NCI-H446 treated with DMSO at 0.1 percent for 48 hours (cell line): ENCODE data around the gene VPS35.
"Not testable (repeated sequence)": the region's sequence is repeated elsewhere in the genome, so short reads cannot be mapped to it uniquely, and the experiment has no call there.

Experiments used
- DNase-seq: peaks from one replicate; lab custom pipeline; 2025; lab: John Stamatoyannopoulos, UW

The VPS35 gene

DNA sequence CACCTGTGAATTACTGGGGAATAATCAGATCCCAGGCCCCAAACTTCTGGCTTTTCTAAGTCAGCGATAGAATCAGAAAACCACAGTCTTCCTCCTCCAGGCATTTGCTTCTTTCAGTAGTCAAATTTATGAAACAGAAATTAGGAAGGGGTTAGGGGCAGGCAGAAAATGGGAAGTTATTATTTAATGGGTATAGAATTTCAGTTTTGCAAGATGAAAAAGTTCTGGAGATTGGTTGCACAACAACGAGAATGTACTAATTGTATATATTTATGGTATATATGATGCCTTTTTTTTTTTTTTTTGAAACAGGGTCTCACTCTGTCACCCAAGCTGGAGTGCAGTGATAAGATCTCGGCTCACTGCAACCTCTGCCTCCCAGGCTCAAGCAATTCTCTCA is 23.9 kb upstream of the VPS35 start:
- no peak for DNase-seq

DNA sequence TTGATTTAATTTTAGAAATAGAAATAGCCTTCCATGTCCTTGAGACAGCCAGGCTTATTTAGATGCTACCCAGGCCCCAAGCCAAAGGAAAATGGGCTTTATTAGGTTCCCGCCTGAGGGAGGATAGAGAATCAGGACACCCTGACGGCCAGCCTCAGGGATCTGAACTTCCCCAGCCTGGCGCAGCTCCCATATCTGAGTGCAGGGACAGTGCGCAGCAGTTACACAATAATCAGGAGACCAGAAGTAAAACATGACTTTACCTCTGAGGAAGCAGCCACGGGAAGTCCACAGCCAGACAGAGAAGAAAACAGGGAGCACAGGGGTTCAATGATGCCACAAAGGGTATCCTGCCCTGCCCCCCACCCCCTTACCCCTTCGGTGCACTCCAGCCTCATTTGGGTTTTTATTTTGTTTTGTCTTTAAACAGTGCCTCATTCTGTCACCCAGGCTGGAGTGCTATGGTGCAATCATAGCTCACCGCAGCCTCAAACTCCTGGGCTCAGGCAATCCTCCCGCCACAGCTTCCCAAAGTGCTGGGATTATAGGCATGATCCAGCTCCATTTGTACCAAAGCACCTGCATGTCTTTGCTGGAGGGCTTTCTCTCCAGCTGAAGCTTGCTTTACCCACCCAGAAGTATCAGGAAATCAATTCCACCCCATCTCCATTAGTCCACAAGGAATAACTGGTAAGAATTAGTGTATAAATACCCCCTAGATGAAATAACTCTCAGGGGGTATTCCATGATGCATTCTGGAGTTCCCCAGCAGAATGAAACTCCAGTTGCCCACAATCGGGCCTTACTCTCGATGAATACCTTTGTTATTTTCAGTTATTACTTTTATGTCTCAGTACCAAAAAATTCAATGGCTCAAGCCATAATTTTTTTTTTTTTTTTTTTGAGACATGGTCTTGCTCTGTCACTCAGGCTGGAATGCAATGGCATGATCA is 22.4 kb upstream of the VPS35 start:
- no peak for DNase-seq

DNA sequence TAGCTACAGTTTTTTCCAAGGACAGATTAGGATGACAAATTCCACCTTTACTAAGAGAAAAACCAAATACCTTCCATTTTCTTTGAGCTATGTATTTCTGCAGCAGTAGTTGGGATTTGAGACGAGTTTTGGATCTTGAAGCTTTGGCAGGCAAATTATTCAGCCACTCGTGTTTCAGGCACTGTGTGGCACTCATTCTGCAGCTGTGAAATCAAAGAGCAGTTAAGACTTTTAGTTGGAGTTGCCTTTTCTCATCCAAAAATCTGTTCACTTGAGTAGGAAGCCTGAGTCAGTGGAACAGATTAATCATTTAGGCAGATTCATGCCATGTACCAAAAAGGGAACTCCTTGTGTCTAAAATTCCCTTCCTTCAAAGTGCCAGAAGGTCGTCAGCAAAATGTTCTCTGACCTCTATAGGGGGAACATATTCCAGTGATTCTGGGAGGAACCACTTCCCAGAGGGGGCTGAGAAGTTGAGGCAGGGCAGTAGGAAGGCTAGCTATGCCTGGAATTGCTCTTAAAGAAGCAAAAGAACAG is 20.6 kb upstream of the VPS35 start:
- no peak for DNase-seq

DNA sequence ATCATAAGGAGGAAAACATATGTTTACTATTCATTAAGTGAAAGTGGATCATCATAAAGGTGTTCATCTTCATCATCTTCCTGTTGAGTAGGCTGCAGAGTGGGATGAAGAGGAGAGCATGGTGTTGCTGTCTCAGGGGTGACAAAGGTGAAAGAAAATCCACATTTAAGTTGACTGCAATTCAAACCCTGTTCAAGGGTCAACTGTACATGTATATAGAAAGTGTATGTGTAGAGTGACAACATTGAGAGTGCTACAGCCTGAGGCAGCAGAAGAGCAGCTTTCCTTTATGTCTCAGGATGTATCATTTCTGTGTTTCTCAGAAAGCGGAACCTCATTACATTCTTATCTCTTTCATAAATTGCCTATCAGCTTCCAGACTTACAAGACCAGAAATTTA is 17.7 kb upstream of the VPS35 start:
- DNase-seq, result no peak

DNA sequence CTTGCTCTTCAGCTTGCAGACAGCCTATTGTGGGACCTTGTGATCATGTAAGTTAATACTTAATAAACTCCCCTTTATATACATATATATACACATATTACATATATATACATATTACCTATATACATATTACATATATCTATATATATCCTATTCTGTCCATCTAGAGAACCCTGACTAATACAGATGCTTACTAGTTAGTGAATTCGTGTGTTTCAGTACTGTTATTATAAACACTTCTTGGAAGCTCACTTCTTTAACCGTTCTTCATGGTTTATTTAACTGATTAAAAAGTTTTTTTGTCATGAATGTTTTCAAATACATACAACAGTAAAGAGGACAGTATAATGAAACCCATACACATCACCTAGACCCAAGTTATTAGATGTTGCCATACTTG is 13.1 kb upstream of the VPS35 start:
- DNase-seq, result no peak

DNA sequence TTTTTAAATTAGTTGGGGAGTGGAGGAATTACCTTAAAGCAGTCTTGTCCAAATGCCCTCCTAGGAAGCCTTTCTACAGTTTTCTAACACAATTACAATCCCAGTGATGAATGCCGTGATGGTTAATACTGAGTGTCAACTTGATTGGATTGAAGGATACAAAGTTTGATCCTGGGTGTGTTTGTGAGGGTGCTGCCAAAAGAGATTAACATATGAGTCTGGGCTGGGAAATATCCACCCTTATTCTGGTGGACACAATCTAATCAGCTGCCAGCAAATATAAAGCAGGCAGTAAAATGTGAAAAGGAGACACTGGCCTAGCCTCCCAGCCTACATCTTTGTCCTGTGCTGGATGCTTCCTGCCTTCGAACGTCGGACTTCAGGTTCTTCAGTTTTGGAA is 12.6 kb upstream of the VPS35 start:
- no peak for DNase-seq

DNA sequence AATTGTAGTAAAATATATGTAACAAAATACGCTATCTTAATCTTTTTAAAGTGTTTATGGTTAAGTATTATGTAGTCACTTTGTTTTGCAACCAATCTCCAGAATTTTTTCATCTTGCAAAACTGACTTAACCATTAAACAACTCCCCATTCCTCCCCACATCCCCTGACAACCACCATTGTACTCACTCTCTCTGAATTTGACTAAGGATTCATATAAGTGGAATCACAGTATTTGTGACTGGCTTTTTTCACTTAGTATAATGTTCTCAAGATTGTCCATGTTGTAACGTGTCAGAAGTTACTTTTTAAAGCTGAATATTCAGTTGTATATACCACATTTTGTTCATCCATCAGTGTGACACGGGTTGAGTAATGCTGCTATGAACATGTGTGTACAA is 11.1 kb upstream of the VPS35 start:
- DNase-seq, result no peak

DNA sequence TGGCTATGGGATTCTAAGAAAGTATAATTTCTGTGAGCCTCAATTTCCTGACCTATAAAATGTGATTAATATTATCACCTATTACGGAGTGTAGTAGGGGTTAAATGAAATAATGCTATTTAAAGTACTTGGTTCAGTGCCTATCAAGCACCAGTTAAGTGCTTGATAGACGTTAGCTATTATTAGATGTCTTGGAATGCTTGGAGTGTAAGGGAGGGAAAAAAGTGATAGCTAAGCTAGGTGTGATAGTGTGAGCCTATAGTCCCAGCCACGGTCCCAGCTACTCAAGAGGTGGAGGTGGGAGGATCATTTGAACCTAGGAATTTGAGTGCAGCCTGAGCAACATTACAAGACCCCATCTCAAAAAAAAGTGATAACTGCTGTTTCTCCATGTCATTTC is 8.0 kb upstream of the VPS35 start:
- DNase-seq, result no peak

DNA sequence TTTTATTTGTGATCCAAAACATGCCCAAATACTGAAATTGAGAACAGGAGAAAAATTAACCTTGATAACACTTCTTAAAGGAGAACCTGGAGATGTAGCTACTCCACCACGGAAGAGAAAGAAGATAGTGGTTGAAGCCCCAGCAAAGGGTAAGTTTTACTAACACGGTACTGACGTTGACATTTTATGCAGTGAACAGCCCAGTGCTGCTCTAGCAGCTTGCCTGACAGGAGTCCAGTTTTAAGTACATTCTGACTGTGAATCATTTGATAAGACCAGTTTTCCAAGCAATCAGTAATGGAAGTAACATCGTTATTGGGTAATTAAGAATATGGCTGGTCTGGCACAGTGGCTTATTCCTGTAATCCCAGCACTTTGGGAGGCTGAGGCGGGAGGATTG is 7.0 kb upstream of the VPS35 start:
- no peak for DNase-seq

DNA sequence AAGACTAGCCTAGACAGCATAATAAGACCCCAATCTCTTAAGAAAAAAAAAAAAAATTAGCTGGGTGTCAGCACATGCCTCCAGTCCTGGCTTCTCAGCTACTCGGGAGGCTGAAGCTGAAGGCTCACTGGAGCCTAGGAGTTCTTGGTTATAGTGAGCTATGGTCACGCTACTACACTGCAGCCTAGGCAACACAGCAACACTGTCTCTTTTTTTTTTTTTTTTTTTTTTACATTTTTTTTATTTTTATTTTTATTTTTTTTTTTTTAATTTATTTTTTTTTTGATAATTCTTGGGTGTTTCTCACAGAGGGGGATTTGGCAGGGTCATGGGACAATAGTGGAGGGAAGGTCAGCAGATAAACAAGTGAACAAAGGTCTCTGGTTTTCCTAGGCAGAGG is 4.6 kb upstream of the VPS35 start:
- no peak for DNase-seq

DNA sequence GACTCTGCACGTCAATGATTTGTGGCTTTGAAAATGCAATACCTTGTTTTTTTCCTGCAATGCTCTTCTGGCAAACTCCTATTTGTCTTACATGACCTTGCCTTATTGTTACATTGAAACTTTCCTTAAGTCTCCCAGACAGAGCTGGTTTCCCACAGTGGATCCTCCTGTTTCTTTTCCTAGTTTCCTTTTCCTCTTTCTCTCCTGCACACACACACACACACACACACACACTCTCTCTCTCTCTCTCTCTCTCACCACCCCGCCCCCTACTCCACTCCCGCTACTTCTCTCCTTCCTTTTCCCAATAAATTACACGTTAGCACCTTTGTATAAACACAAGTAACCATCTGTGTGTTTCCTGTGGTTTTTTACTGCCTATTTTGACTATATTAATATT is 2.7 kb upstream of the VPS35 start:
- no peak for DNase-seq

DNA sequence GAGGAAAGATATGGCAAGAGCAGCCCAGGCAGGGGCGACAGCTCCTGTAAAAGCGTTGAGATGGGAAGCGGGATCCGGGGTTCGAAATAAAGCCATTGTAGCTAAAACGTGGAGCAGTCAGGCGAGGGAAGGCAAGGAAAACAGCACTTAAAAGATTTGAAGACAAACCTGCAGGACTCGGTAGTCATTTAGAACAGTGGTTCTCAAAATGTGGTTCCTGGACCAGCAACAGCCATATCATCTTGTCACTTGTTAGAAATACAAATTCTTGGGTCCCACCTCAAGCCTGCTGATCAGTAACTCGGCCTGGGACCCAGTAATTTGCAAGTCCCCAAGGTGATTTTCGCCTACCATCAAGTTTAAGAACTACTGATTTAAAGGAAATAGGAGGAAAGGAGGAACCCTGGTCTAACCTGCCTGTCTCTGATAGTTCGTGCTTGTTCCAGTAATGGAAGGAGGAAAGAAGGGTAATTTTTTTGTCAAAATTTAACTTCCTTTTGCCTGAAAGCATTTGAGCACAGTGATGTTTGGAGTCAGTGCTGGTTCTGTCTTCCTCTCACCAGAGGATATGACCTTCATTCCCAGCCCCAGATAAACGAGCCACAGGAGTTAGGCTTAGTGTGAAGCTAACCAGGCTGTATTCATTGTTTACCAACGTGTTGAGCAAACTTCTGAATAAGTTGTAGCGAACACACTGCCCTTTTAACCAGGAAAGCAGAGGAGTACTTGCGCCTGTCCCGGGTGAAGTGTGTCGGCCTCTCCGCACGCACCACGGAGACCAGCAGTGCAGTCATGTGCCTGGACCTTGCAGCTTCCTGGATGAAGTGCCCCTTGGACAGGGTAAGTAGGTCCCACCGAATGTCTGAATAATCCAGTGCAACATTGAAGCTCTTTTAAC is 1.6 kb upstream of the VPS35 start:
- no peak for DNase-seq

DNA sequence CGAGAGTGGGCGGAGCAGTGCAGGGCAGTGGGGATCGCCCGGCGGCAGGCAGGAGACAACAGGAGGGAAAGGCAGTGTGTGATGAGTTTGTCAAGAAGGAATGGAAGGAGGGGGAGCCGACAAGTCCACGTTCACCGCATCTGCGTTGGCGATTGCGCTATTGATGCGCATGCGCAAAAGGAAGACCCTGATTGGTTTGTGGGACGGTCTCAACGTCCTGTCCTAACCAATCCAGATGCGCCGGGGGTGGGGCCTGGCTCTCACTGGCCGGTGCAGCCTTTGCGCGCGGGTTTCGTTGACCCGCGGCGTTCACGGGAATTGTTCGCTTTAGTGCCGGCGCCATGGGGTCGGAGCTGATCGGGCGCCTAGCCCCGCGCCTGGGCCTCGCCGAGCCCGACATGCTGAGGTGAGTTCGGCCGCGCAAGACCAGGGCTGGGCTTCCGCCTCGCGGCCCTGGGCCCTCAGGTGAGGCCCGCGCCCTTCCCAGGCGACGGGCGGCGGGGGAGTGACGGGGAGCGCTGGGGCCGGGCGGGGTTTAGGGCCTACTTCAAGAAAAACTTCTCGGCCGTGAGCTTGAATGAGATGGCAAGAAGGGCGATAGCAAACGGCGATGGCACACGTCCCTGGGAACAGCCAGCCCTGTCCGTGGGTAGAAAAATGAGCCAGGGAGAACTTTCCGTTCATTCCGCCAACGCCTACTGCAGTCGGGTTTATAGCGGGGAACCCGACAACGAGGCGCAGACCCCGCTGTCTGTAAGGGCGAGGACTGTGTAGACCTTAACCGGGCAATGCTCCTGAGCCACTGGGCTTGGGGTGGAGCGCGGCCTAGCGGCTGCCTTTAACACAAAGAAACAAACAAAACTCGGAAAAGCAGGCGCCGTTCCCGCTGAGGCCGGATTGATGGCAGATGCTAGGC is 645 bp upstream of the VPS35 start, which contains the start of gene ORC6:
Gene ORC6, plus strand, starts transcription at position 295 of the 916 bp plus-strand sequence. Its CDS starts 47 bp downstream, at position 342.
- peak; percentile 93 for DNase-seq

DNA sequence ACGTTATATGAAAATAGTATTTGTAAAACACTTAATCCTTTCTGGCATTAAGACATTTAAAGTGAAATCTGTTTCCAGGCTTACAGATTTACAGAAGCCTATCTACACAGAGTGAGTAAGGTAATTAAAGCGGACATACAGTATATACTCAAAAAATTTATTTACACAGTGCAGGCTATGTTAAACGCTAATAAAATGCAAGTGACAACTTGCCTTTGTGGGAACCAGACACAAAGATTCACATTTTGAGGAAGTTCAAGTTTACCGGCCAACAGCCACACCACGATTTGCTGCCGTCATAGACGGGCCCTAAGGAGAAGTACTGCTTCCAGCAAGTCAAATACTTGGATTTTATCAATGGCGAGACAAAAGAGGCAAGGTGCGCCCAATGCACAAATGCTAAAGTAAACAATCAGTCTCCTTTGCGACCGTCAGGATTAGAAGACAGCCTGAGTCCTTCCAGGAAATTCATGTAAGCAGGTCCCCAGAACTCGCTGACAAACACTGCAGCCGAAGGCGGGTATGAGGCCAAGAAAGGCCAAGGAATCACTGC is 801 bp downstream of the VPS35 start:
- no peak for DNase-seq

DNA sequence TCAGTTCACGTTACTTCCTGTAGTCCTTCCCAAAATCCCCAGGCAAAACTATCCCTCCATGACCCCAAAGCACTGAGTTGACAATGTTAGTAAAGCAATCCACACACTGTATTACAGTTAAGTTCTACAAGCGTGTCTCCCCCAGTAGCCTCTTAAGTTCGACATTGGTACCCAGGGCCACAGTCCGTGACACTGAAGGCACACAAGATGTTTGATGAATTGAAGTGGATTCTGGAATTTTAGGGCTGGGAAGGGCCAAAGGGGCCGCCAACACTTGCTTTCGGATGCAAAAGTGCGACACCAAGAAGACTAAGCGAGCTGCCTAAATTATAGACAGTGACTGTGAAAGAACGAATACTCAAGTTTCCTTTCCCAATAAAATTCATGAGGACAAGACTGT is 1.5 kb downstream of the VPS35 start:
- DNase-seq, result no peak

DNA sequence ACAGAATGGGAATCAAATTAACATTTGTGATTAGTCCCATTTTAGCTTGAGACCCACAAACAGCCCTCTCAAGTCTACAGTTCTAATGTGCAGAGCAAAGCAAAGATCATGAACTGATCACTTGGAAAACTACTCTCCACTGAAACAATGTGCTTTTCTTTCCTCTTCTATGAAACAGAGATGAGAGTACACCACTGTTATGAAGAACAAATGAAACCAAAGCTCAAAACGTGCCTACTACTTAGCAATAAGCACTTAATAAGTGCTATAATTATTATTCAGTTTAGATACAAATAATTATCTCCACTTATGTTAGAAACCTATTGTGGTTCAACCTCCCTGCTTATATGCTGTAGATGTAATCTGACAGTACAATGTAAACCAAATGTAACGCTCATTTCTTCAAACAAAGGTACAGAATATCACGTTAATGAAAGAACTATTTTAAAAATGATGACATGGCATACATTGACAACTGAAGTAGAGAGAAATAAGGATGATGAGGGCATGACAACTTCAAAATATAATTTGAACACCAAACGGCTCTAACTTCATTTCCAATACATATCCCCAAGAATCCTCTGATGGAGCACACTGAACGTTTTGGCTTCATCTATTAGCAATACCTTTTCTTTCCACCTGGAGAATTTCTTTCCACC is 2.0 kb downstream of the VPS35 start:
- DNase-seq, result no peak

DNA sequence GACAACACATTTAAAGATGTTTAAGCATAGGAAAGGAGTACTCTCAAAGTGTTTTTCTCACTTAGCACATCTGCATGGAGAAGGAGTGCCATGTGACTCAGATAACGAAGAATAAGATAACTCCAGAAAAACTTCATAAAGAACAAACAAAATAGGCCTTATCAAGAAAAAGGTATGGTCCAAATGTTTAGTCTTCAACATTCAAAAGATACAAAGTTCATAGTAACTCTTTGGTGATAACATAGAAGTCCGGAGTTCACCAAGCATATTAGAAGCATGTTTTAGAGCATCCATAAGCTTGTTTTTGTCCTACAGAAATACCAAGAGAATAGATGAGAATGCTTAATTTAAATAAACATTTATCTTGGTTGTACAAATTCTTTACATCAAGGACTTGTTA is 7.1 kb downstream of the VPS35 start:
- DNase-seq, result not testable (repeated sequence)

DNA sequence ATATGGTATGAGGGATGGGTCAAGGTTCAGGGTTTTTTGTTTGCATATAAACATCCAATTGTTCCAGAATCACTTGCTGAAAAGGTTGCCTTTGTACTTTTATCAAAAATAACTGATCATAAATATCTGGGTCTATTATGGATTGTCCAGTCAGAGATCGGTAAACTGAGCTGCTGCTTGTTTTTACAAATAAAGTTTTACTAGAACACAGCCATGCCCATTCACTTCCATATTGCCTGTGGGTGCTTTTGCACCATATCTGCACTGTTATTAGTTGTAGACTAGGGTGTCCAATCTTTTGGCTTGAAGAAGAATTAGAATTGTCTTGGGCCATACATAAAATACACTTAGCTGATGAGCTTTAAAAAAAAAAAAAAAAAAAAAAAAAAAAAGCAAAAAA is 11.0 kb downstream of the VPS35 start:
- not testable (repeated sequence) for DNase-seq

DNA sequence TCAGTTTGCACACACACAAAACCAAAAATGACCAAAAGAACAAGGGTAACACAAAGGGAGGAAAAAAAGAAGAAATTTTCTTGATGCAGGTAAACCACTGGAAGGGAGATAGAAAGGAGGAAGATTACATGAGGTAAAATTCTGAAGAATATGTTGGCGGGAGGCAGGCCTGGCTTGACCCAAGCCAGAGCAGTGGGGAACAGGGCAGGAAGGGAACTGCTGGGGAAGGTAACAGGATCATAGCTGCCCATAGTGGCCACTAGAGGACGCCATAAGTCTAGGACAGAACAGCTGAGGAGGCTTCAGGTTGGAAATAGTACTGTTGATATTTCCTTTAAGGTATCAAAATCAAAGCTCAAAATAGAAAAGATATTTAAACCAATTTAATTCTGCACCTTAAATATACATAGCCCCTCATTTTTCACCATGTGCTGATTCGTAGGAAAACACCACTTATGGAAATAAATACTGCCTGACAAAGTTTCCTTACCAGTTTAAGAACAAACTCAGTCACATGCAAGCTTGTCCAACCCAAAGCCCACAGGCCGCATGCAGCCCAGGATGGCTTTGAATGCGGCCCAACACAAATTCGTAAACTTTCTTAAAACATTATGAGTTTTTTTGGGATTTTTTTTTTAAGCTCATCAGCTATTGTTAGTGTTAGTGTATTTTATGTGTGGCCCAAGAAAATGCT is 15.5 kb downstream of the VPS35 start:
- peak; percentile 1 for DNase-seq

DNA sequence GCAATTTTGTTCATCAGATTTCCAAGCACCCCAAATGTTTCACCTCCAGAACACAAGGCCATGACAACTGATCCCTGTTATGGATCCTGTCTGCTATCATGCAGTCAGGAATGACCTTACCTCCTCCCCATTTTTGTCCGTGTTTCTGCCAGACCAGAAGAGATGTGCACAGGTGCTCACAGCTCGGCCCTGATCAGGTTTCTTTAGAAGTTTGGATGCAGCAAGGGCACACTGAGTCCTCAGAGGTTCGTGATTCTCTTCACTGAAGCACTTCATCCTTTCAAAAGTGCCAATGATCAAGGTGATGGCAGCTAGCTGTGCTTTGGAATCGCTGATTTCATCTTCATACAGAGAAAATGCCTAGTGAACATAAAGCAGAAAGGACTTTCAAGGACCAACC is 26.9 kb downstream of the VPS35 start:
- no peak for DNase-seq
